Sigmoid colon (tissue), 7 donors: ENCODE measurements around the gene MOB1B. TPM values are rescaled to one million over a fixed set of nuclear protein-coding genes. Genes with fewer than 3 reads are reported as not detected.
"Not testable (repeated sequence)": the region's sequence is repeated elsewhere in the genome, so short reads cannot be mapped to it uniquely, and the experiment has no call there.

Experiments used
- DNase-seq: peaks from one replicate; pipeline ENCODE4 v3.0.0-alpha.2; 2019
- H3K27ac ChIP-seq, 4 donors: fragments of 200-600 bp; sonication (generic); one replicate each; pipeline ENCODE4 v1.5.1; 2016 to 2019; ENCODE audit warnings: mild to moderate bottlenecking in 1 of 4
- H3K27me3 ChIP-seq, 3 donors: fragments of 200-600 bp; sonication (generic); one replicate each; pipeline ENCODE4 v1.5.1; 2019; ENCODE audit warnings: mild to moderate bottlenecking in 1 of 3
- H3K36me3 ChIP-seq, 4 donors: fragments of 200-600 bp; sonication (generic); one replicate each; pipeline ENCODE4 v1.5.1; 2016 to 2019
- H3K4me1 ChIP-seq, 4 donors: fragments of 200-600 bp; sonication (generic); one replicate each; pipeline ENCODE4 v1.5.1; 2017 to 2019
- H3K4me3 ChIP-seq, 4 donors: fragments of 200-600 bp; sonication (generic); one replicate each; pipeline ENCODE4 v1.5.1; 2017 to 2019; ENCODE audit warnings: mild to moderate bottlenecking in 2 of 4, moderate library complexity in 1 of 4
- H3K9me3 ChIP-seq, 4 donors: fragments of 200-600 bp in 3 of 4; sonication (generic) in 3 of 4; one replicate each; pipeline versions ENCODE4 v1.5.1 to v1.6.1; 2013 to 2019
- EP300 ChIP-seq, 4 donors: sonication (generic); formaldehyde crosslinking; IDR thresholded peaks; one replicate each; pipeline ENCODE4 v1.6.1; 2017; ENCODE audit warnings: antibody characterized with exemption in 4 of 4
- POLR2A ChIP-seq, 2 donors: fragments of 450-650 bp; IDR thresholded peaks; one replicate each; pipeline ENCODE4 v1.6.1; 2016; ENCODE audit warnings: antibody characterized with exemption in 2 of 2, mild to moderate bottlenecking in 2 of 2, moderate library complexity in 2 of 2
- POLR2AphosphoS5 ChIP-seq, 4 donors: sonication (generic); formaldehyde crosslinking; IDR thresholded peaks; one replicate each; pipeline ENCODE4 v1.6.1; 2017; ENCODE audit warnings: antibody characterized with exemption in 4 of 4
- WGBS, 2 donors: extraction: QIAGEN DNeasy Blood & Tissue Kit; methylation state at CpG; one replicate each; pipeline ENCODE4 v1.1.7; 2013; 5-methylcytosine and 5-hydroxymethylcytosine counted together
- intact Hi-C: fragments of 100-400 bp; cut with DNase I; formaldehyde crosslinking; loops from one replicate; pipeline ENCODE4 v1.15.1; 2023
- polyA plus RNA-seq, 3 donors: library from polyadenylated mRNA; stranded (reverse); fragments of 200-250 nt; gene quantifications; one replicate each; pipeline ENCODE4 v1.2.3, GENCODE V29; 2013
- total RNA-seq, 4 donors: library from RNA; depleted of rRNA; stranded (reverse); fragments of >200 nt; gene quantifications; one replicate each; pipeline ENCODE4 v1.1.0, GENCODE V29; 2016
- TF ChIP-seq, protein P1 (sequence below), 4 experiments: fragments of 450-650 bp in 3 of 4; fragments of 200-600 bp in 1 of 4; IDR thresholded peaks; one replicate each; pipeline ENCODE4 v1.5.1; 2016 to 2019; ENCODE audit warnings: antibody characterized with exemption in 4 of 4, mild to moderate bottlenecking in 3 of 4, moderate library complexity in 2 of 4
- donor health status: healthy with polysubstance abuse.
- donor health status: Bipolar disorder and iron deficiency.
- donor health status: healthy.

Gene MOB1B
- total and polyA plus RNA-seq, 7 donors: 3.0 to 21.7 (median 15.7) TPM

GRCh38 chr4:70997546-70997945 is 95.4 kb downstream of the MOB1B start:
- TF ChIP-seq, protein P1, sequence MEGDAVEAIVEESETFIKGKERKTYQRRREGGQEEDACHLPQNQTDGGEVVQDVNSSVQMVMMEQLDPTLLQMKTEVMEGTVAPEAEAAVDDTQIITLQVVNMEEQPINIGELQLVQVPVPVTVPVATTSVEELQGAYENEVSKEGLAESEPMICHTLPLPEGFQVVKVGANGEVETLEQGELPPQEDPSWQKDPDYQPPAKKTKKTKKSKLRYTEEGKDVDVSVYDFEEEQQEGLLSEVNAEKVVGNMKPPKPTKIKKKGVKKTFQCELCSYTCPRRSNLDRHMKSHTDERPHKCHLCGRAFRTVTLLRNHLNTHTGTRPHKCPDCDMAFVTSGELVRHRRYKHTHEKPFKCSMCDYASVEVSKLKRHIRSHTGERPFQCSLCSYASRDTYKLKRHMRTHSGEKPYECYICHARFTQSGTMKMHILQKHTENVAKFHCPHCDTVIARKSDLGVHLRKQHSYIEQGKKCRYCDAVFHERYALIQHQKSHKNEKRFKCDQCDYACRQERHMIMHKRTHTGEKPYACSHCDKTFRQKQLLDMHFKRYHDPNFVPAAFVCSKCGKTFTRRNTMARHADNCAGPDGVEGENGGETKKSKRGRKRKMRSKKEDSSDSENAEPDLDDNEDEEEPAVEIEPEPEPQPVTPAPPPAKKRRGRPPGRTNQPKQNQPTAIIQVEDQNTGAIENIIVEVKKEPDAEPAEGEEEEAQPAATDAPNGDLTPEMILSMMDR (IDR thresholded peaks at IDR 0.05): no peak
- TF ChIP-seq POLR2AphosphoS5 (IDR thresholded peaks at IDR 0.05) (no peak), EP300 (IDR thresholded peaks at IDR 0.05) (no peak), POLR2A (IDR thresholded peaks at IDR 0.05) (no peak)
- Histone ChIP-seq H3K27me3 (no peaks in the 10 kb centered on the region), H3K4me1 (peaks cover 0 to 41% (median 19%) of the 10 kb centered on the region in 4 donors), H3K36me3 (peaks cover 0 to 16% (median 0%) of the 10 kb centered on the region in 4 donors), H3K27ac (peak overlapping the region in 2 of 4 donors; percentile 12), H3K9me3 (no peaks in the 10 kb centered on the region), H3K4me3 (no peak overlapping the region)
- intact Hi-C loops: no loop called here
- no peak for DNase-seq
- WGBS, 2 donors: 35 to 56% methylated on average over 2 of the region's 2 CpGs

GRCh38 chr4:70999639-71000038 is 97.5 kb downstream of the MOB1B start:
- intact Hi-C loops, H3K27ac ChIP-seq, DNase-seq, H3K4me3 ChIP-seq, H3K9me3 ChIP-seq, H3K27me3 ChIP-seq: not testable (repeated sequence)
- Histone ChIP-seq H3K36me3 (peaks cover 0 to 16% (median 0%) of the 10 kb centered on the region in 4 donors), H3K4me1 (peaks cover 0 to 31% (median 8%) of the 10 kb centered on the region in 4 donors)

DNA sequence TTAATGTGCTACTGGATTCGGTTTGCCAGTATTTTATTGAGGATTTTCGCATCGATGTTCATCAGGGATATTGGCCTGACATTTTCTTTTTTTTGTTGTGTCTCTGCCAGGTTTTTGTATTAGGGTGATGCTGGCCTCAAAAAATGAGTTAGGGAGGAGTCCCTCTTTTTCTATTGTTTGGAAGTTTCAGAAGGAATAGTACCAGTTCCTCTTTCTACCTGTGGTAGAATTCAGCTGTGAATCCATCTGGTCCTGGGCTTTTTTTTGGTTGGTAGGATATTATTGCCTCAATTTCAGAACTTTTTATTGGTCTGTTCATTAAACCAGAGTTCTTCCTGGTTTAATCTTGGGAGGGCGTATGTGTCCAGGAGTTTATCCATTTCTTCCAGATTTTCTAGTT is 99.2 kb downstream of the MOB1B start:
- WGBS, 2 donors: 98% methylated on average over 4 of the region's 4 CpGs
- Histone ChIP-seq H3K4me1 (peaks cover 0 to 16% (median 6%) of the 10 kb centered on the region in 4 donors), H3K36me3 (peaks cover 0 to 16% (median 0%) of the 10 kb centered on the region in 4 donors)
- H3K9me3 ChIP-seq, DNase-seq, intact Hi-C loops, H3K4me3 ChIP-seq, H3K27me3 ChIP-seq, H3K27ac ChIP-seq: not testable (repeated sequence)

GRCh38 chr4:71004281-71004851 is 102.2 kb downstream of the MOB1B start:
- 52 to 80% methylated on average over 7 of the region's 7 CpGs for WGBS, 2 donors
- no peak for TF ChIP-seq POLR2AphosphoS5 (IDR thresholded peaks at IDR 0.05)
- no peak for TF ChIP-seq POLR2A (IDR thresholded peaks at IDR 0.05)
- no peak for TF ChIP-seq EP300 (IDR thresholded peaks at IDR 0.05)
- TF ChIP-seq, protein P1 (IDR thresholded peaks at IDR 0.05): no peak
- Histone ChIP-seq H3K4me3 (no peak overlapping the region), H3K9me3 (no peaks in the 10 kb centered on the region), H3K27ac (no peak overlapping the region), H3K36me3 (peaks cover 0 to 1% (median 0%) of the 10 kb centered on the region in 4 donors), H3K27me3 (no peaks in the 10 kb centered on the region), H3K4me1 (no peaks in the 10 kb centered on the region)
- intact Hi-C loops: no loop called here
- no peak for DNase-seq

GRCh38 chr4:71005025-71005424 is 102.9 kb downstream of the MOB1B start:
- DNase-seq, H3K27me3 ChIP-seq, H3K9me3 ChIP-seq, H3K36me3 ChIP-seq, intact Hi-C loops, H3K4me1 ChIP-seq, H3K4me3 ChIP-seq, H3K27ac ChIP-seq: not testable (repeated sequence)
- WGBS, 2 donors: 79 to 90% methylated on average over 6 of the region's 6 CpGs

DNA sequence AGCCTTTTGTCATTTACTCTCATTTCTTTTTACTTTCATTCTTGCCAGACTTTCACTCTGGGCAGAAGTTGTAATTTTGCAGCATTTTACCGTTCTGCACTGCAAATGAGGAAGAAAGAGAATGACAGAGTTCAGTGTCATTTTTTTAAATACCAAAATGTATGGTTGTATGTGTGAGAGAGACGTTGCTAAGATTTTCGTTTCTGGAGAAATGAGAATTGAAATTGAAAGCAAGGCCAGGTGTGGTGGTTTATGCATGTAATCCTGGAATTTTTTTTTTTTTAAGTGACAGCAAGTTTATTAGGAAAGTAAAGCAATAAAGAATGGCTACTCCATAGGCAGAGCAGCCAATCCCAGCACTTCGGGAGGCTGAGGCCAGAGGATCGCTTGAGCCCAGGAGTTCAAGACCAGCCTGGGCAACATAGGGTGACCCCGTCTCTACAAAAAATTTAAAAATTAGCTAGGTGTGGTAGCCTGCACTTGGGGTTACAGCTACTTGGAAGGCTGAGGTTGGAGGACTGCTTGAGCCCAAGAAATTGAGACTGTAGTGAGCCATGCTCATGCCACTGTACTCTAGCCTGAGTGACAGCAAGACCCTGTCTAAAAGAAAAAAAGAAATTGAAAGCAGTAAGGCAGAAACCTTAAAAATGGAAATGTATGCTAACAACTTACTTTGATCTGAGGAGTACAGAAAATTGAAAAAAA is 104.2 kb downstream of the MOB1B start:
- no peak for DNase-seq
- Histone ChIP-seq H3K27ac (no peak overlapping the region), H3K36me3 (no peaks in the 10 kb centered on the region), H3K9me3 (no peaks in the 10 kb centered on the region), H3K4me3 (no peak overlapping the region), H3K27me3 (no peaks in the 10 kb centered on the region), H3K4me1 (no peaks in the 10 kb centered on the region)
- intact Hi-C loops: no loop called here
- WGBS, 2 donors: 49 to 68% methylated on average over 6 of the region's 6 CpGs
- TF ChIP-seq EP300 (IDR thresholded peaks at IDR 0.05) (no peak), POLR2A (IDR thresholded peaks at IDR 0.05) (no peak), POLR2AphosphoS5 (IDR thresholded peaks at IDR 0.05) (no peak)
- TF ChIP-seq, protein P1 (IDR thresholded peaks at IDR 0.05): no peak
